C4-2B (cell line): Measurements from ENCODE around the gene SLMAP.

Experiments used
- CTCF ChIP-seq: fragments of 450-650 bp; conservative IDR thresholded peaks from 2 replicates; pipeline ENCODE4 v1.5.1; 2017; ENCODE audit warnings: mild to moderate bottlenecking
- ZFX ChIP-seq: fragments of 450-650 bp; IDR thresholded peaks from 2 replicates; pipeline ENCODE4 v1.6.1; 2017

- TF ChIP-seq CTCF (no peak), ZFX (no peak)
These were observed 139.9 kb downstream of the SLMAP start for GRCh38 chr3:57896031-57896430.
